BJ (cell line): ENCODE results near the gene ZNF304. TPM values are rescaled to one million over a fixed set of nuclear protein-coding genes. Genes with fewer than 3 reads are reported as not detected.
A peak's percentile ranks its signal among the peaks of the same experiment; 100 is the strongest.

Experiments
- CTCF ChIA-PET: fragments of 350-600 bp; formaldehyde crosslinking; extraction: SDS; loops from one replicate; lab custom pipeline; 2021; ENCODE audit warnings: antibody characterized with exemption, inconsistent platforms; lab: Yijun Ruan, JAX
- POLR2A ChIA-PET: fragments of 300-600 bp; sonication (Branson Sonifier 250); formaldehyde crosslinking; extraction: SDS; loops from one replicate; lab custom pipeline; 2021; ENCODE audit warnings: antibody characterized with exemption; lab: Charles Lee
- DNase-seq: peaks from one replicate; pipeline ENCODE4 v3.0.0-alpha.2; 2011; ENCODE audit warnings: low read depth
- H3K27me3 ChIP-seq: 2 replicates; pipeline ENCODE4 v1.6.0; 2011; ENCODE audit warnings: low read length; ENCODE audit not compliant: control insufficient read depth, insufficient read depth
- H3K36me3 ChIP-seq: 2 replicates; pipeline ENCODE4 v1.5.1; 2011; ENCODE audit warnings: low read length; ENCODE audit not compliant: control insufficient read depth, insufficient read depth
- H3K4me3 ChIP-seq: 2 replicates; pipeline ENCODE4 v1.5.1; 2011; ENCODE audit warnings: low read depth, mild to moderate bottlenecking, control low read depth, low read length
- CTCF ChIP-seq: IDR thresholded peaks from 2 replicates; pipeline ENCODE4 v1.5.1; 2011; ENCODE audit warnings: low read depth, mild to moderate bottlenecking, control low read depth, inconsistent platforms, low read length, moderate library complexity; ENCODE audit not compliant: insufficient read depth
- polyA plus RNA-seq: library from polyadenylated mRNA; depleted of rRNA; stranded (reverse); fragments of >200 nt; gene quantifications from 2 replicates; pipeline ENCODE4 v1.2.3, GENCODE V29; 2011

Gene ZNF304
- polyA plus RNA-seq, 1 experiment: 5.4 TPM

GRCh38 chr19:57389730-57390598, 38.9 kb downstream of the ZNF304 start, which contains the start of gene ZNF548:
TSS of gene ZNF548 (plus strand) at chr19:57389854. CDS start at chr19:57390100, 246 bp downstream.
- ChIA-PET POLR2A (interaction anchor here (0.9 kb wide), 1 partner anchor 27 kb away, joined by 3 read pairs; no protein-coding TSS in a partner anchor), CTCF (interaction anchor here (1.2 kb wide), 1 partner anchor 16 kb away, joined by 3 read pairs; no protein-coding TSS in a partner anchor)
- TF ChIP-seq CTCF: peak; percentile 25; the same call in 1 of the 2 replicates
- peak within 1 kb of the TSS; percentile 91 for H3K4me3 ChIP-seq
- H3K36me3 ChIP-seq: peaks cover 4% of the 10 kb centered on the region
- peak; percentile 96 for DNase-seq
- no peaks in the 10 kb centered on the region for H3K27me3 ChIP-seq

GRCh38 chr19:57395710-57396109, 44.6 kb downstream of the ZNF304 start:
- ChIA-PET POLR2A (no interaction called here), CTCF (no interaction called here)
- TF ChIP-seq CTCF: no peak
- Histone ChIP-seq H3K36me3 (peaks cover 26% of the 10 kb centered on the region), H3K4me3 (no peak overlapping the region), H3K27me3 (no peaks in the 10 kb centered on the region)
- no peak for DNase-seq

DNA sequence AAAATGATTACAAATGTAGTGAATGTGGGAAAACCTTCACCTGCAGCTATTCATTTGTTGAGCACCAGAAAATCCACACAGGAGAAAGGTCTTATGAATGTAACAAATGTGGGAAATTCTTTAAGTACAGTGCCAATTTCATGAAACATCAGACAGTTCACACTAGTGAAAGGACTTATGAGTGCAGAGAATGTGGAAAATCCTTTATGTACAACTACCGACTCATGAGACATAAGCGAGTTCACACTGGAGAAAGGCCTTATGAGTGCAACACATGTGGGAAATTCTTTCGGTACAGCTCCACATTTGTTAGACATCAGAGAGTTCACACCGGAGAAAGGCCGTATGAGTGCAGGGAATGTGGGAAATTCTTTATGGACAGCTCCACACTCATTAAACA, 47.8 kb downstream of the ZNF304 start:
- CTCF ChIA-PET: no interaction called here
- no peak for DNase-seq
- Histone ChIP-seq H3K4me3 (no peak overlapping the region), H3K27me3 (no peaks in the 10 kb centered on the region), H3K36me3 (peaks cover 24% of the 10 kb centered on the region)
- TF ChIP-seq CTCF: no peak
- POLR2A ChIA-PET: no interaction called here

GRCh38 chr19:57403737-57404563, 52.9 kb downstream of the ZNF304 start:
- DNase-seq: no peak
- ChIA-PET POLR2A (no interaction called here), CTCF (no interaction called here)
- H3K27me3 ChIP-seq: no peaks in the 10 kb centered on the region
- TF ChIP-seq CTCF: no peak
- no peak overlapping the region for H3K4me3 ChIP-seq
- H3K36me3 ChIP-seq: peaks cover 3% of the 10 kb centered on the region
